HepG2 (cell line): Measurements from ENCODE around the gene ECM1. TPM values are rescaled to one million over a fixed set of nuclear protein-coding genes. Genes with fewer than 3 reads are reported as not detected.
A peak's percentile ranks its signal among the peaks of the same experiment; 100 is the strongest.

Experiments used
- ATAC-seq: fragments of 200-7000 bp; cut with Tn5 transposase; 3 replicates; pipeline ENCODE4 v1.9.1; 2020; ENCODE audit warnings: mild to moderate bottlenecking, moderate library complexity
- BruUV-seq: library from RNA; stranded (reverse); fragments of 400-500 nt; replicated peaks from 2 replicates; lab custom pipeline; 2021; lab: Mats Ljungman, UMichigan
- CTCF ChIA-PET: fragments of 300-600 bp; formaldehyde crosslinking; extraction: SDS; loops from one replicate; lab custom pipeline; 2021; ENCODE audit warnings: low total read pairs, inconsistent platforms, low intra/inter-chr PET ratio; lab: Yijun Ruan, JAX
- POLR2A ChIA-PET: fragments of 350-600 bp; sonication (Branson Sonifier 250); formaldehyde crosslinking; loops from one replicate; lab custom pipeline; 2020; ENCODE audit warnings: antibody characterized with exemption, inconsistent platforms; lab: Yijun Ruan, JAX
- DNase-seq: peaks from one replicate; pipeline ENCODE4 v3.0.0-alpha.2; 2015; ENCODE audit warnings: low spot score
- FAIRE-seq: peaks from 3 replicates; lab custom pipeline; 2011; peaks lifted over from hg19 to GRCh38; lab: Jason Lieb, UNC
- H2AFZ ChIP-seq: one replicate; pipeline ENCODE4 v1.6.1; 2011; ENCODE audit warnings: low read length, inconsistent platforms
- H3K27ac ChIP-seq: fragments of 300-600 bp; 3 replicates; pipeline ENCODE4 v1.8.0; 2011; ENCODE audit warnings: mixed run types, mild to moderate bottlenecking, mixed read lengths, low read length, inconsistent platforms; ENCODE audit not compliant: insufficient read depth; ENCODE audit errors: extremely low read length
- H3K27me3 ChIP-seq, 2 experiments: fragments of 200-600 bp in 1 of 2; 2 replicates in 1 of 2; 3 replicates in 1 of 2; pipeline versions ENCODE4 v1.6.0 to v1.8.0; 2011; ENCODE audit warnings: low read length in 2 of 2, mild to moderate bottlenecking in 2 of 2, moderate library complexity in 2 of 2, inconsistent platforms in 1 of 2; ENCODE audit not compliant: insufficient read depth in 2 of 2, control insufficient read depth in 1 of 2
- H3K36me3 ChIP-seq, 2 experiments: fragments of 200-600 bp in 1 of 2; replicated peaks in 1 of 2; 2 replicates in 1 of 2; 3 replicates in 1 of 2; pipeline versions ENCODE4 v1.5.1 to v1.8.0; 2011; ENCODE audit warnings: low read length in 2 of 2, inconsistent platforms in 1 of 2; ENCODE audit not compliant: insufficient read depth in 2 of 2, control insufficient read depth in 1 of 2
- H3K4me1 ChIP-seq: 2 replicates; pipeline ENCODE4 v1.5.1; 2012; ENCODE audit warnings: low read length, inconsistent platforms; ENCODE audit not compliant: insufficient read depth
- H3K4me2 ChIP-seq: 2 replicates; pipeline ENCODE4 v1.6.0; 2011; ENCODE audit warnings: low read depth, low read length, inconsistent platforms
- H3K4me3 ChIP-seq, 3 experiments: fragments of 200-600 bp in 1 of 3; sonication (generic), shearing (Covaris generic) in 1 of 3; replicated peaks in 1 of 3; 2 replicates each; pipeline ENCODE4 v1.5.1; 2011 to 2016; ENCODE audit warnings: low read length in 3 of 3, inconsistent platforms in 2 of 3, low read depth in 2 of 3, mild to moderate bottlenecking in 2 of 3, control low read depth in 1 of 3, mixed read lengths in 1 of 3; ENCODE audit not compliant: insufficient read depth in 1 of 3
- H3K79me2 ChIP-seq: one replicate; pipeline ENCODE4 v1.6.1; 2011; ENCODE audit warnings: low read length, inconsistent platforms; ENCODE audit not compliant: insufficient read depth
- H3K9ac ChIP-seq: 2 replicates; pipeline ENCODE4 v1.6.0; 2011; ENCODE audit warnings: mild to moderate bottlenecking, low read depth, low read length, inconsistent platforms; ENCODE audit not compliant: insufficient read depth
- H3K9me3 ChIP-seq: 2 replicates; pipeline ENCODE4 v1.5.1; 2012; ENCODE audit warnings: mild to moderate bottlenecking, low read length
- H4K20me1 ChIP-seq: 2 replicates; pipeline ENCODE4 v1.6.0; 2011; ENCODE audit warnings: inconsistent platforms, mild to moderate bottlenecking, low read length, moderate library complexity; ENCODE audit not compliant: insufficient read depth
- AFF4 ChIP-seq: sonication (generic); formaldehyde crosslinking; IDR thresholded peaks from 2 replicates; pipeline ENCODE4 v1.4.0; 2020; ENCODE audit warnings: missing genetic modification reagents
- AGO2 ChIP-seq: fragments of 200-400 bp; formaldehyde crosslinking; optimal IDR thresholded peaks from 2 replicates; pipeline ENCODE3; 2017; ENCODE audit warnings: mild to moderate bottlenecking, low read depth, low read length, moderate library complexity
- ZBTB2 ChIP-seq: sonication (generic); formaldehyde crosslinking; IDR thresholded peaks from 2 replicates; pipeline ENCODE4 v1.8.0; 2022; ENCODE audit warnings: low read depth, missing genetic modification reagents
- ZC3H13 ChIP-seq: sonication (generic); formaldehyde crosslinking; IDR thresholded peaks from 2 replicates; pipeline ENCODE4 v1.8.1; 2023; ENCODE audit warnings: mild to moderate bottlenecking, missing genetic modification reagents, moderate library complexity
- ZNF629 ChIP-seq: sonication (generic); formaldehyde crosslinking; conservative IDR thresholded peaks from 2 replicates; pipeline ENCODE4 v1.5.0; 2020; ENCODE audit warnings: missing genetic modification reagents
- ZNF687 ChIP-seq: sonication (generic); formaldehyde crosslinking; IDR thresholded peaks from 2 replicates; pipeline ENCODE4 v1.5.1; 2020; ENCODE audit warnings: mild to moderate bottlenecking, missing genetic modification reagents, moderate library complexity
- ZNF761 ChIP-seq: sonication (generic); formaldehyde crosslinking; conservative IDR thresholded peaks from 2 replicates; pipeline ENCODE4 v1.4.0; 2020; ENCODE audit warnings: mild to moderate bottlenecking, missing genetic modification reagents
- WGBS: methylation state at CpG from one replicate; pipeline ENCODE4 v1.1.6; 2017; ENCODE audit warnings: low lambda C conversion rate; 5-methylcytosine and 5-hydroxymethylcytosine counted together
- in situ Hi-C: cut with HindIII; loops from 2 replicates; pipeline ENCODE4 v1.10.0; 2017; ENCODE audit warnings: low pct_unique_long_range_greater_than_20kb; ENCODE audit not compliant: extremely low pct_ligation_motif_present
- intact Hi-C: fragments of 100-400 bp; cut with micrococcal nuclease; formaldehyde crosslinking; loops from one replicate; pipeline ENCODE4 v1.10.0; 2022; ENCODE audit not compliant: unreplicated experiment
- polyA plus RNA-seq, 8 experiments: library from polyadenylated mRNA; depleted of rRNA in 3 of 8; stranded (reverse) in 7 of 8; unstranded in 1 of 8; fragments of >200 nt; fragmentation: Illumina TruSeq in 4 of 8; extraction: Trizol in 4 of 8; gene quantifications; 2 replicates each; pipeline versions ENCODE4 v1.2.1 to v1.2.3, GENCODE V29; 2011 to 2016; ENCODE audit warnings: low read depth in 4 of 8, missing spikeins in 1 of 8, mixed read lengths in 1 of 8; ENCODE audit not compliant: insufficient read depth in 1 of 8
- total RNA-seq, 5 experiments: library from RNA; depleted of rRNA; stranded (reverse); fragments of >200 nt; fragmentation: Illumina TruSeq; extraction: Trizol; gene quantifications; 2 replicates each; pipeline ENCODE4 v1.2.3, GENCODE V29; 2016; ENCODE audit warnings: low read depth in 1 of 5

The ECM1 gene
- total and polyA plus RNA-seq, 2 of the 13 experiments (the other 11 are each of a cell fraction or from before 2014, with no cell fraction given): 0.42 to 1.0 TPM

GRCh38 chr1:150469291-150469690, 38.6 kb upstream of the ECM1 start:
- H3K36me3 ChIP-seq: peaks cover 19 to 39% of the 10 kb centered on the region in 2 experiments
- TF ChIP-seq ZNF629 (CRISPR knock-in tag): peak; percentile 44; the same call in 1 of the 2 replicates
- TF ChIP-seq ZBTB2 (CRISPR knock-in tag): no peak
- no peaks in the 10 kb centered on the region for H4K20me1 ChIP-seq
- H3K27ac ChIP-seq: peak overlapping the region; percentile 61
- intact Hi-C loops (no loop called here), in situ Hi-C loops (loop anchor here (5.0 kb wide), 1 partner anchor 83 kb away; no protein-coding TSS in a partner anchor)
- no peak for ATAC-seq
- ChIA-PET CTCF (no interaction called here), POLR2A (interaction anchor here (1.7 kb wide), 1 partner anchor 63 kb away, joined by 5 read pairs; no protein-coding TSS in a partner anchor)
- no peak overlapping the region for H3K4me2 ChIP-seq
- no TSS peak for BruUV-seq
- no peak overlapping the region for H2AFZ ChIP-seq
- no peak for DNase-seq
- H3K27me3 ChIP-seq: no peaks in the 10 kb centered on the region
- H3K9ac ChIP-seq: no peak overlapping the region
- 63% methylated on average over 1 of the region's 1 CpG for WGBS
- H3K9me3 ChIP-seq: no peaks in the 10 kb centered on the region
- H3K4me1 ChIP-seq: peaks cover 69% of the 10 kb centered on the region
- FAIRE-seq: no peak
- no peaks in the 10 kb centered on the region for H3K79me2 ChIP-seq
- peak overlapping the region in 1 of 3 experiments; percentile 30; a peak in 1 of 6 replicates for H3K4me3 ChIP-seq

- H3K79me2 ChIP-seq: no peaks in the 10 kb centered on the region
- H3K9ac ChIP-seq: no peak overlapping the region
- no peak overlapping the region for H3K4me2 ChIP-seq
- no peaks in the 10 kb centered on the region for H3K27me3 ChIP-seq
- peaks cover 17 to 29% of the 10 kb centered on the region in 2 experiments for H3K36me3 ChIP-seq
- ChIA-PET CTCF (no interaction called here), POLR2A (no interaction called here)
- FAIRE-seq (no peak), DNase-seq (no peak), ATAC-seq (no peak)
- no peaks in the 10 kb centered on the region for H4K20me1 ChIP-seq
- TF ChIP-seq AGO2 (peak; percentile 41), ZNF761 (CRISPR knock-in tag) (no peak), AFF4 (CRISPR knock-in tag) (no peak), ZNF687 (peak; percentile 50), ZC3H13 (CRISPR knock-in tag) (peak; percentile 28; the same call in 1 of the 2 replicates)
- in situ Hi-C loops (no loop called here), intact Hi-C loops (no loop called here)
- BruUV-seq: no TSS peak
- H3K9me3 ChIP-seq: no peaks in the 10 kb centered on the region
- H3K4me1 ChIP-seq: peaks cover 93% of the 10 kb centered on the region
- H3K27ac ChIP-seq: peak overlapping the region; percentile 67
- H3K4me3 ChIP-seq: no peak overlapping the region
- 96% methylated on average over 5 of the region's 10 CpGs for WGBS
- no peak overlapping the region for H2AFZ ChIP-seq
These were observed 35.2 kb upstream of the ECM1 start for GRCh38 chr1:150472601-150473200.
